OCI-LY3 (cell line): ENCODE measurements around the gene SYCP2L.

Source experiments
- CTCF ChIP-seq: fragments of 200-600, 300-600 bp; sonication (generic); IDR thresholded peaks from 2 replicates; pipeline ENCODE4 v1.5.1; 2014; ENCODE audit warnings: antibody characterized with exemption, low read length, low read depth
- EZH2phosphoT487 ChIP-seq: fragments of 200-600 bp; shearing (Covaris generic); IDR thresholded peaks from 2 replicates; pipeline ENCODE4 v1.6.1; 2018; ENCODE audit warnings: antibody characterized with exemption, mixed run types, low read depth

GRCh38 chr6:10963113-10963512, 76.3 kb downstream of the SYCP2L start:
- TF ChIP-seq CTCF (no peak), EZH2phosphoT487 (no peak)
